NCI-H2171 treated with DMSO at 0.1 percent for 48 hours (cell line): ENCODE results near the gene KCNMA1.
"Not testable (repeated sequence)": the region's sequence is repeated elsewhere in the genome, so short reads cannot be mapped to it uniquely, and the experiment has no call there.

Source experiments
- DNase-seq: peaks from one replicate; lab custom pipeline; 2025; lab: John Stamatoyannopoulos, UW

The KCNMA1 gene

DNA sequence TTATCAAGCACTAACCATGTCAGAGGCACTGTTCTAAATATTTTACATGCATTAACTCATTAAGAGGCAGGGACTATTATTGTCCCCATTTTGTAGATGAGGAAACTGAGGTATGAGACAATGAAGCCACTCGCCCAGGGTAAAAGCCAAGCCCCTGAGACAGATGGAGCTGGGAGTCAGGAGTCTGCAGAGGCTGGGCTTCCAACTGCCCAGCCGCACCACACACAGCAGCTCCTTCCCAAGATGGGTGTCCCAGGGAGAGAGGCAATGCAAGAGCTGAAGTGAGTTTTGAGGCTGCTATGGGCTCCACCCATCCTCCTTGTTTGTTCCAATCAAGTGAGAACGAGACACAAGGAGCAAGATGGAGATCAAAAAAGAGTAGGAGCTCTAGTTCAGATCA, 244.2 kb downstream of the KCNMA1 start:
- no peak for DNase-seq

DNA sequence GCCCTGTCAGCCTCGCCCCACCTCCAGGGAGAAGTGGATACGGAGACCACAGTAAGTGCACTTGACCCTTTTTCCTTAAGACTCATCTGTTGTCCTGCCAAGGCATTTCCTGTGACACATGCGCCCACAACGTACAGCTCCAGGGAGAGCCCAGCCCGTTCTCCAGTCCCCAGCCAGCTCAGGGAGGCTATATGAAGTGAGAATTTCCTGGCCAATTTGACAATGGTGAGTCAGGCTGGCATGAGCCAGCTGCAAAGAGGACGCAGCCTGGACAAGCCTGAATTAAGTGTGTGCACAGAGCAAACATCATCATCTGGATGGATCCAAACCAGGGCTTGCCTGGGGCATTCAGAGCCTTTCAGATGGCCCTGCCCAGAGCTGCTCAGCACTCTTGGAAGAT, 244.8 kb downstream of the KCNMA1 start:
- no peak for DNase-seq

DNA sequence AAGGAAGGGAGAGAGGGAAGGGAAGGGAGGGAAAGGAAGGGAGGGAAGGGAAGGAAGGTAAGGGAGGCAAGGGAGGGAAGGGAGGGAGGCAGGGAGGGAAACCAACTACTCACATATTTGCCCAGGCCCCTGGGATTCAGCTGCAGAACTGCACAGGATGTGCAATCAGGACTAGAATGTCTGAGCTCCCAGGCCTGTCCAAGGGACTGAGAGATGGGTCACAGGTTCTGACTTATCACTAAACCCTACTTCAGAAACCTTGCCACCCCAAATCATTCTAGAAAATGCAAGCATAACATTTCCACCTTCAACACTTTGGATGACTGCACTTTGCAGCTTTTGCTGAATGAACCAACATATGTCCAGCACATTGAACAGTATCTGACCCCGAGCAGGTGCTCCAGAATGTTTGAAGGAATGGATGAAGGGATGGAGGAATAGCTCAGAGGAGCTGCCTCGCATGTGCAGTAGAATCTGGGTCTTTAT, 245.3 kb downstream of the KCNMA1 start:
- no peak for DNase-seq

DNA sequence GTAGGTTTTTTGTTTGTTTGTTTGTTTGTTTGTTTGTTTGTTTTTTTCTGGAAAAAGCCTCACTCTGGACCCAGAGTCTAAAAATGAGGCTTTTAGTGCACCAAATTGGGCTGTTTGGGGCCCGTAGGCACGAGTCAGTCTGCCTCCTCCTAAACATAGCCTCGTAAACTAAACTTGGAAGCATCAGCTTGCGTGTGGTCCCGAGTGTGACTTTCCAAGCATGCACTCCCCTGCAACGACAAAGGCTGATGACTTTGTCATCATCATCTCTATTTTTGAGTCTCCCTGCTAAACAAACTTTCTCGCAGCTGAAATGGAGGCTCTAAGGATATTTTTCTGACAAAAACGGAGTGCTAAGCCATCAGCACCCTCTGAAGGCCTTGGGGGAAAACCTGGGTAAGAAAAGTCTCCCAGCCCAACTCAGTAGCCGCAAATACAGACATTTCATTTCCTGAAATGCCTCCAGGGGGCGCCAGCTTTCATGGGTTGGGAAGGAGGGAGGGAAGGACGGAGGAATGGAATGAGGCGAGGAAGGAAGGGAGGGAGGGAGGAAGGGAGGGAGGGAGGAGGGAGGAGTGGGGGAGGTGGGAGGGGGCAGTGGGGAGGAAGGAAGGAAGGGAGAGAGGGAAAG, 245.9 kb downstream of the KCNMA1 start:
- peak; percentile 31 for DNase-seq

DNA sequence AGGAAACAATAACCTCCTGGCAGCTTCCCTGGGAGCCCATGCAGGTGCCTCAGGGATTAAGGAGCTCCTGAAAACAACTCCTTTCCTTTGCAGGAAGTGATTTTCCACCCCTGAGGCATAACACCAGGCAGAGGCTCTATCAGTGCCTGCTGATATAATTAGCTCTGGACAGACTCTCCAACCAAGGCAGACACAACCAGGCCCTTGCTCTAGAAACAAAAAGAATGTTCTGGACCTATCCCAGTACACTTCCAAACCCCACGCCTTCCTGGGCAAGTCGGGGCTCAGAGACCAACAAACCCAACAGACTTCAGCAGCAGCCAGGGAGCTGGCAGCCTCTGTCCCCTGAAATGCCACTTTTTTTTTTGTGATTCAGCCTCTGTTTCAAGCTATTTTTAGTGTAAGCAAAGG, 247.1 kb downstream of the KCNMA1 start:
- DNase-seq = no peak

DNA sequence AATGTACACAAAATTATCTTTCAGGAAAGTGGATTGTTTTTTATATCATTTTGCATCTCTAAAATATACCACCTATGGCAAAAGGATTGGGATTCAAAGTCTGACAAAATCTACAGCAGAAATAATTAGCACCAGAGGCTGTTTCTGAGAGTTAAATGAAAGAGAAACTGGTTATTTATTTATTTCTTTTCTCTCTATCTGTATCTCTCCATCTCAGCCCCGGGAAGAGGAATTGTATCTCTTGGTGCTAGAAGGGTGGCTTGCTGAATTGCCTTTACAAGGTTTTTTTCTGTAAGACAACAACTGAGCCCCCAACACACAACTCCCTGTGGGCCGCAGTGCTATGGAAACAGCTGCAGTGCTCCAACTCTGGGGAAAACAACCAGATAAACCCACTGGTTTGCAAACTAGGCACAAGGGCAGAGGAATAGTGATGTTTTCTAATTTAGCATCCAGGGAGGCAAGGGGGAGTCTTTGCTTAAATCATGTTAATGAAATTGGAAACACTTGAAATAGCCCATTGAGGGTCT, 249.0 kb downstream of the KCNMA1 start:
- DNase-seq = no peak

DNA sequence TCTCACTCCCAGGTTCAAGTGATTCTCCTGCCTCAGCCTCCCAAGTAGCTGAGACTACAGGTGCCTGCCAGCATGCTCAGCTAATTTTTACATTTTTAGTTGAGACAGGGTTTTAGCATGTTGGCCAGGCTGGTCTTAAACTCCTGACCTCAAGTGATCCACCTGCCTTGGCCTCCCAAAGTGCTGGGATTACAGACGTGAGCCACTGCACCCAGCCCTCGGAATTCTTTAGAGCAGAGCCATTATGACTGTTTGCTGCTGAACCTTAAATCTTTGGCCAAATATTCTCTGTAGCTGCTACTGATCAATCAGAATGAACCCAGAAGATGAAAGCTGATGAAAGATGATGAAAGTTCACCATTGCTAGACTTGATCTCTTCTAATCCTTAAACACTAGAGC, 249.9 kb downstream of the KCNMA1 start:
- DNase-seq = not testable (repeated sequence)

DNA sequence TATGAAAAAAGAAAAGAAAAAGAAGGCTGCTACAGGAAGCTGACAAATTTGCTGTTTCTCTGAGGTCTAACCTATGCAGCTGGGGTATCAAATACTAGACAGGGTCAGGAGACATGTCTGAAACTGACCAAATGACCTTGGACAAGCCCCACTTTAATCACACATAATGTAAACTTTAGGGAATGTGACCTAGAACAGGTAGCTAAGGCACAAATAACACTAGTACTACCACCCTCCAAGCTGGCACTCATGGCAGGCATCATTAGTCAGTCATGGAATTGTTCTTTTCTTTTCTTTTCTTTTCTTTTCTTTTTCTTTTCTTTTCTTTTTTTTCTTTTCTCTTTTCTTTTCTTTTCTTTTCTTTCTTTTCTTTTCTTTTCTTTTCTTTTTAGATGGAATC, 250.4 kb downstream of the KCNMA1 start:
- no peak for DNase-seq

DNA sequence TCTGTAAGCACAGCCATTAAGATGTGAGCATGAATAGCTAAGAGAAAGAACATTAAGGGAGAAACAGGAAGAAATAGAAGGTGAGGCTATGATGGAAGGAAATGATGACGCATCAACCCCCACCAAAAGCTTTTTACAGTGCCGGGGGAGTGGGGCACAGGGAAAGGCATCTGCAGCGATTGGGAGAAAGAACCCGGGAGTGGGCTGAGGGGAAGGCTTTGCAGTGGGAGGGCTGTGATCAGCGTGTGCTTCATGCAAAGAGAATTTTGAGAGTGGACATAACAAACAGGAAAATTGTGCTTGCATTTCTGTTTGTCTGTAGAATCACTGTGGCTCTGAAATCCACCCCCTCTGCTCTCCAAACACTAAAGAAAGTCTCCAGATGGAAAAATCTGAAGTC, 250.8 kb downstream of the KCNMA1 start:
- DNase-seq = no peak

DNA sequence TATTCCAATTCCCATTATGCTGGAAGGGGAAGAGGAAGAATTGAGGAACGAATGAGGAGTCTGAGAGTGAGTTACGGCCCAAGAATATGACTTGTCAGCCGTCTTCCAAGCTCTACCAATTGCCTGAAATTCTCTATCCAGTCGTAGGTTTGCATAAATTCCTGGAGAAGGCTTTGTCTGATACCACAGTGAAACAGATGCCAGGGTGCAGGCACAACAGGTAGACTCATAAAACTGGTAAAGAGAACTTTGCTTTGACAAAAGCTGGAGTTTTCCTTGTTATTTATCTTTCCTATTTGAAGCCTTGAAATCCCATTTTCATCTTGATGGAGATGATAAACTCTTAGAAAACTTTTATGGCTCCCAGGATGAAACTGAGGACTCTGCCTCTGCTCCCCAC, 251.2 kb downstream of the KCNMA1 start:
- no peak for DNase-seq

DNA sequence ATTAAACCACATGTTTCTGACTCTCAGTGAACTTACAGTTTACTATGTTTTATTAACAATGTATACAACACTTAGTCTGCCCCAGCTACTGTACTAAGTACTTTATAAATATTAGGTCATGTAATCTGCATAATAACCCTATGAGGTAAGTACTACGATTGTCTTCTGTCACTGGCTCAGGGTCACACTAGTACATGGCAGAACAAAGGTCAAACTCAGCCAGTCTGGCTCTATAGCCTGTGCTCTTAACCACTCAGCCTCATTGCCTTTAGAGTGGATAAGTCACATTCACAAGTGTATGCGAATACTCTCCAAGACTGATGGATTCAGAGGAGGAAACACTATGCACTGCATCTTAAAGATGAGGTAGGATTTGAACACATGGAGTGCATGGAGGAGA, 252.3 kb downstream of the KCNMA1 start:
- DNase-seq = no peak

DNA sequence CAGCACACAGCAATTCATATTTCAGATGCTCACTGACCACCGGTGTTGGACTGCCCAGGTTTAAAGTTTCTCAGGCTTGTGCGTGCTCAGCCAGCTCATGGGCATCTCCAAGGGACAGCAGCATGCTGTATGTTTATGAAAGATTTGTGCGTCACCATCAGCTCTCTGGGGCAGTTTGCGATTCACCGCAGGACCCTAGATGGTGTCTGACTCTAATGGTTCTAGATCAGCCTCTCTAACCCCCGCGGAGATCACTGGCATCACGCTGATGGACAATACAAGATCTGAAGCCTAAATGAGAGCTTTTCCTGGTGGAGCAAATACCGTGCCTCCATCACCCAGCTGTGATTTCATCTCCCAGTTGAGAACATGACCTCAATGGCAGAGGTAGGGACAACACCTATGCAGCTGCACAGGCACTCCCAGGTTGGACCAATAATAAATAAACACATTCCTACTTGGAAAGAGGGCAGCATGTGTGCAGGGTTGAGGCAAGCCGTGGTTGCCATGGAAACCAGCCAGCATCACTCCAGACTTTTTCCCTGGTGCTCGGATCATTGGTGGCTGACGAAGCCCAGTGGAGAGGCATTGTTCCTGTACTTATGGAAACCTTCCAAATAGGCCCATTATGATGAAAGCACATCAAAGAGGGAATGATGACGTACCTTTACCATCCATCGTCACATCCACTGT, 253.6 kb downstream of the KCNMA1 start:
- no peak for DNase-seq

DNA sequence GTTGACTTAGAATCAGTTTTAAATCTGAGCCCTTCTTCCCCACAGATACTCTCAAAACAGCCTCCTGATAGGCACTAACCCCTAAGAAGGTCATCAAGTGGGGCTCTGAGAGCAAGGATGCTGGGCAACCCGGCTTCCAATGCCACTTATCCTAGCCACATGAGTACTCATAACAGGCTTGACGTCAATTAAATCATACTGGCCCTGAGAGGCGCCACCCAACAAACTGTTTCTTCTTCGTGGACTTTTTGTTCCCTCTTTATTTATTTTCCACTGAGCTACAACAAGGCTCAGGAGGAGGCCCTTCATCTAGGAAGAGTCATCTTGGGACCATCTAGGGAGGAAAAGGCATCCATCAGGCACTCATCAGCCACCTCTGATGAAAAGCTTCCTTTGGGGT, 255.9 kb downstream of the KCNMA1 start:
- no peak for DNase-seq

DNA sequence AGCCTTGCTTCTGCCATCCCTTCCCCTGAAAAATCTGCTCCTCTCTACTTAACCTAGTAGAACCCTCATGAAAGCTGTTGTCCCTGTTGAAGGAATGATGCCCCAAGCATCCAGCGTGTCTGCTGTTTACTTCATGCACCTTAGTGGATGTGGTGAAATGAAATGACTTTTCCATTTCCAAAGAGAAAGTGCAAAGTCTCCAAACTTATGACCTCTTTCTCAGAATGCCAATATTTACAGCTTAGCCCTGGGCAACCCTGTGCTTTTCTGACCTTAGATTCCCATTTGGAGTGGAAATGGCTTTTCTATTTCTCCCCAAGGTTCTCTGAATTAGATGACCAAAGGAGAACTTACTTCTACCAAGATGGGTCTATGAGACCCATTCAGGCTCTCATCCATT, 256.9 kb downstream of the KCNMA1 start:
- no peak for DNase-seq

DNA sequence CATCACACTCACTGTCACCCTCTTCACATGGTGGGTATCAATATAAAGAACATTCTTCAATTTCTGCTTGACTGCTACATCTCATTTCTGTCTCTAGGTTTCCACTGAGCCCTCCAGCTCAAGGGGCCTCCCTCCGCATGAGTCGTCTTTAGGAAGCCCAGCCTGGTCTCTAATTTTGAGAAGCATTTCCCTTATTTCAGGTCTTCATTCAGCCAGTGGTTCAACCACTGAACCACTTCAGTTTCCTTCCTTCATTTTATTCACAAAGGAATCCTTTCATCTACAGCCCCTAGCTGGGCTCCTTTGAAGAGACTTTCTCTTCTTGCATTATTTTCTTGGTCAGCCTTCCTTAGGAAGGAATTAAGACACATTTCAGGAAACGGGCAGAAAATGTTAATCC, 257.4 kb downstream of the KCNMA1 start:
- DNase-seq = no peak

DNA sequence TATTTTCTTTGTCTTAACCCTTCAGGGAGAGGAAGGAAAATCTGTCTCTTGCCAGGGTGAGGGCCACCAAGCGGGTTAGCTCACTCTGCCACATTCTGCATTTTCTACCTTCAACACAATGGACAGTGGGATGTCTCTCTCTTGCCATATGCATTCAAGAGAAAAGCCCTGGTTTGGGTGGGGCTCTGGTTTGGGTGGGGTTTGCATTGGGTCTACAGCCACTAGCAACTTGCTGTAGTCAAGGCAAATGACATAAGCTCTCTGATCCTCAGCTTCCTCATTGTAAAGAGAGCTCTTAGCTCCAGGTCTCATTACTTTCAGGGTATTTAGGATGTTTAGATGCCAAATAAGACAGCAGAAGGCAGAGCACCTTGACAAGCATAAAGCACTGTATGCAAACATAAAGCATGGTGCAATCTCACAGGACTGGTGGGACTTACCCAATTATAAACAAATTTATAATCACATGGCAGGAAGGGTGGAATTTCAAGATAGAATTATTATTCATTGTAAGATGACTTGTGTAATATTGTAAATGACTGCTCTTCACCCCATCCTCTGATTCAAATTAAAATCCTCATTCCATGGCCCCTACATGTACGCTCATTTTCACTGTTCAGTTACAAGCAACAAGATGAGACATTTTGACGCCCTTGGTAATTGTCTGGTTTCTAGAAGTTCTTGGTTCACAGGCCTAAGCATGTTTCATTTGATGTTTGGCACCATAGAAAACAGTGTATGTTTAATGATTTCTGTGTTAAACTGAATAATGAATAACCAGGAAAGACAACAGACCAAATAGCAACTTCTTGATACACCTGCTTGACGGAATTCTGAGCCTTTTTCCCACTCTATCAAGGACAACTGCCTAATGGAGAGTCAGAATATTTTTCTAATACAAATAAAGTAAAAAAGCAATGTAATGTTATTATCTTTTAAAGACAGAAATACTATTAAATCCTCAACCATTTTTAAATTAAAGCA, 258.9 kb downstream of the KCNMA1 start:
- DNase-seq = no peak

DNA sequence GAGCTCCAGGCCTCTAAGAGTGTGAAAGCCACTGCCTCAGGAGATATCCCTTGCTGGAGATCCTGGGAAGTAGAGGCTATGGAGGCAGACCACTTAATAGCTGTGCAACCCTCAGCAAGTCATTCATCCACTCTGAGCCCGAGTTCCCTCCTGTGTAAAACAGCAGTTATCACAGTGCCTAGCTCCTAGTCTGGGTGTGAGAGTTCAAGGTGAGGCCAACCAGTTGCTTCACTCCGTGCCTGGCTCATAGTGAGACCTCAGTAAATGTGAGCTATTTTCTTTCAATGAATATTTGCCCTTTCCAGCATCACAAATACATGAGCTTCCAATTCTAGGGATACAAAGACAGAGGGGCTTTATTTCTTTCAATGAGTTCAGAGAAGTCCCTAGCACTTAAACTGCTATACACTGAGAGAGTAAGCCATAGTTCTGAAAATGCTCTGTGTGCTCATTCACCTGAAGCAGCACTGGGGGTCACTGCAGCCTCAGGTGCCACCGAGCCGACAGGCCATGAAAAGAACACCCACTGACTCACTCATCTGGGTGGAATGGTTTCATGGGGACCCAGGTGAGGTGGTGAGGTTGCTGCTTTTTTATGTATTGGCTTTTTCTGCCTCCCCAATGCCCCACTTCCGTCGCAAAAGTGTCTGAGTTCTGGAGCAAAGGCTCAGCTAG, 259.8 kb downstream of the KCNMA1 start:
- DNase-seq = no peak

DNA sequence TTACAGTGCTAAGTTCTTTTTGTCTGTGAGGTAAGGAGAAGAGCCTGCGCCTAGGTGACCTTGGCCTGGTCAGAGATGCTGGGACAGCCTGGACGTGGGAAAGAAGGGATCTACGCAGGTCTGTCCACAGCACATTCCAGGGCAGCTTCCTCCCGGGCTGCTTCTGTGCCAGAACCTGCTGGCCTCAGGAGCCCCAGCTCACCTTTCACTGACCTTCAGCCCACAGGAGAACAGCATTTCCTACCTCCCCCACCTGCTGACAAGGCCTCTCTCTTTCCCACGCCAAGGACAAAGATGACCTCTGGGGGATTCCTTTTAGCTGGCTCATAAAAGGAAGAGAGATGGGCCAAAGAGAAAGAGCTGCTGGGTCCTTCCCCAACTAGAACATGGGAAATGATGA, 260.6 kb downstream of the KCNMA1 start:
- no peak for DNase-seq

DNA sequence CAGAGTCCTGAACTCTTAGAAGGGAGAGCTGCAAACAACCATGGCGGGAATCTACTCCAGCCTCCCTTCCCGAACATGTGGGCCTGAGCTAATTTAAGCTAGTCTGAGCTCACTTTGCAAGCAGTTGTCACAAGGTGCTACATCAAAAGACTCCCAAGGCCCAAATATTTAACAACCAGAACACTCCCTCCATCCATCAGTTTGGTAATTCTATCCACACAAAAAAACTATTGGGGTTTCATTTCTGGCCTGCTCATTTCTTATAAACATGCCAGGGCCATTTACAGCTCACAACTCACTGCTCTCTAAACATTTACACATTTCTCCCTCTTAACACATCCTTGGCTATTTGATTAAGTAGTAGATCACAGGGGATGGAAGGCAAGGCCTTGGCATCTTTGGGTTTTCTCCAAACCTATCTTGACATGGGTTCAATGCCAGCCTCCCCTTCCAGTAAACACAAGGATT, 263.4 kb downstream of the KCNMA1 start:
- no peak for DNase-seq

DNA sequence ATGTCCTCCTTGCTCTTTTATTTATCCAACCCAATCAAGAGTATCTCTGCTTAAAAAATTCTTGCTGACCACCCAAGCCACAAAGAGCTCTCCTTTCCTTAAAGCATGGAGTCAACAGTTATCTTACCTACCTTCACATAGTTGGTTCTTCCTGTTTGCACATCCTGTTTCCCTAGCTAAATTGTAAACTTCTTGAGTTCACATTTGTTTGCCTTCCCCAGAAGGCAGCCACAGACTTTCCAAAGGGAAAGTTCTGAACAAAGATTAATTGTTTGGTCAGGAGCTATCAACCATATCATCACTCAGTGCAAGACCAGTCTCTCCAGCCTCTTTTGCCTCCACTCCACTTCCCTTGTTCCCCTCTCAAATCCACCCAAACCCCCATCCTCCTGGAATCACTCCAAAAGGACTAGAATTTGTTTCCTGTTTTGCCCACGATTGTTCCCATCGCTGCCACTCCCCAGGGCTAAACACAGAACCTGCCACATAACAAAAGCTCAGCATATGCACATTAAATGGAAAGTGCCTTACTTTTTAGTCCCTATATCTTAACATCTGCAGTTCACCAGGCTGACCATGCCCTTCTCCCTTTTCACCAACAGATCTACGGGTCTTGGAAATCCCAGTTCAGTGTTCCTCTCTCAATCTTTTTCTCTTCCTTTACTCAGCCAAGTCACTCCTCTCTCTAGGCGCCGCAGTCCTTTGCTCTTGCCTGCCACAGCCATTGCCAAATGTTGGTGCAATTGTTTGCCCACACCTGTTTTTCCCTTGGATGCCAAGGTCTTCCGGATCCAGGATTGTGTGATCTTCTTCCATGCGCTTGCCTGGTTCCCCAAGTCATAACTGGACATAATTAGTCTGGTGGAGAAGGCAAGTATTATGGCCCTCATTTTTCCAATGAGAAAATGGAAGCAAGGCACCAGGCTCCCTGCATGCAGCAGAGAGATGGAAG, 265.5 kb downstream of the KCNMA1 start:
- no peak for DNase-seq

DNA sequence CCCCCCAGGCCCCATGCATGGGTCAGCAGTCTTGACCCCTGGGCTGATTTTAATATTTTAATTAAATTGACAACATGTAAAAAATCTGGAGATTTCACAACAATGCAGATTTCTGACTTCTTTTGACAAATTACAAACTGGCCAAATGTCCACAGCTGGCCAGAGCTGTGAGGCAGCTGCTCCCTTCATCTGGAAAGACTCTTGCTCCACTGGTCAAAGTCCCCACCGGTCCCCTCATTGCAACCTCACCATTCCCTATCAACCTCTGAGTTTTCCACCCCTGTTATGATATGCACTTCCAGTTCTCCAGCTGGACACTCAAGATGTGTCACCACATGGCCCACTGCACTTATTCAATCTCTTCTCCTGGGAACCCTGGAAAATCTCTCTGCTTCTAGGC, 266.2 kb downstream of the KCNMA1 start:
- DNase-seq = no peak
